22Rv1 (cell line): ENCODE data around the gene FGF11.

Source experiments
- ZFX ChIP-seq: fragments of 450-650 bp; IDR thresholded peaks from 2 replicates; pipeline ENCODE4 v1.6.1; 2017; ENCODE audit warnings: antibody characterized with exemption, borderline replicate concordance
- TF ChIP-seq, protein P1 (sequence below): fragments of 450-650 bp; IDR thresholded peaks from 2 replicates; pipeline ENCODE4 v1.5.1; 2017; ENCODE audit warnings: mild to moderate bottlenecking

- TF ChIP-seq, protein P1, sequence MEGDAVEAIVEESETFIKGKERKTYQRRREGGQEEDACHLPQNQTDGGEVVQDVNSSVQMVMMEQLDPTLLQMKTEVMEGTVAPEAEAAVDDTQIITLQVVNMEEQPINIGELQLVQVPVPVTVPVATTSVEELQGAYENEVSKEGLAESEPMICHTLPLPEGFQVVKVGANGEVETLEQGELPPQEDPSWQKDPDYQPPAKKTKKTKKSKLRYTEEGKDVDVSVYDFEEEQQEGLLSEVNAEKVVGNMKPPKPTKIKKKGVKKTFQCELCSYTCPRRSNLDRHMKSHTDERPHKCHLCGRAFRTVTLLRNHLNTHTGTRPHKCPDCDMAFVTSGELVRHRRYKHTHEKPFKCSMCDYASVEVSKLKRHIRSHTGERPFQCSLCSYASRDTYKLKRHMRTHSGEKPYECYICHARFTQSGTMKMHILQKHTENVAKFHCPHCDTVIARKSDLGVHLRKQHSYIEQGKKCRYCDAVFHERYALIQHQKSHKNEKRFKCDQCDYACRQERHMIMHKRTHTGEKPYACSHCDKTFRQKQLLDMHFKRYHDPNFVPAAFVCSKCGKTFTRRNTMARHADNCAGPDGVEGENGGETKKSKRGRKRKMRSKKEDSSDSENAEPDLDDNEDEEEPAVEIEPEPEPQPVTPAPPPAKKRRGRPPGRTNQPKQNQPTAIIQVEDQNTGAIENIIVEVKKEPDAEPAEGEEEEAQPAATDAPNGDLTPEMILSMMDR: no peak
- no peak for TF ChIP-seq ZFX
These were observed 9.6 kb upstream of the FGF11 start for GRCh38 chr17:7429722-7430121.
